ENCODE measurements around the gene ADAMTS4.

DNA sequence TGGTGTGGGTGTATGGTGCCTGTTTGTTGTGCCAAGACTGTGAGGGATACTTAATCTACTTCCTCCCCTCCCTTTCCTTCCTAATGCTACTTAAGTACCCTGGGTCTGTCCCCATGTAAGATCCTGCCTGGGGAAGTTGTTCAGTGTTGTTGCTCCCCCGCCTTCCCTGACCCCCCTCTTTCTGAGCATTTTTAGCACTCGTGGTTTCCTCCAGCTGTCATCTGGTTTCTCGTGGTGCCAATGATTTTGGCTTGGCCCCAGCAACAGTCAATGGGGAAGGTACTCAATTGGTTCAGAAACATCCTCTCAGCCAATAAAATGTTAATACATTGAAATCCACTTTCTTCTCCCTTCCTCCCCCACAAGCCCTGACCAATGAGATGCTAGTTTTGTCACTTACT is 13.6 kb downstream of the ADAMTS4 start:
- TF ChIP-seq, protein P1, sequence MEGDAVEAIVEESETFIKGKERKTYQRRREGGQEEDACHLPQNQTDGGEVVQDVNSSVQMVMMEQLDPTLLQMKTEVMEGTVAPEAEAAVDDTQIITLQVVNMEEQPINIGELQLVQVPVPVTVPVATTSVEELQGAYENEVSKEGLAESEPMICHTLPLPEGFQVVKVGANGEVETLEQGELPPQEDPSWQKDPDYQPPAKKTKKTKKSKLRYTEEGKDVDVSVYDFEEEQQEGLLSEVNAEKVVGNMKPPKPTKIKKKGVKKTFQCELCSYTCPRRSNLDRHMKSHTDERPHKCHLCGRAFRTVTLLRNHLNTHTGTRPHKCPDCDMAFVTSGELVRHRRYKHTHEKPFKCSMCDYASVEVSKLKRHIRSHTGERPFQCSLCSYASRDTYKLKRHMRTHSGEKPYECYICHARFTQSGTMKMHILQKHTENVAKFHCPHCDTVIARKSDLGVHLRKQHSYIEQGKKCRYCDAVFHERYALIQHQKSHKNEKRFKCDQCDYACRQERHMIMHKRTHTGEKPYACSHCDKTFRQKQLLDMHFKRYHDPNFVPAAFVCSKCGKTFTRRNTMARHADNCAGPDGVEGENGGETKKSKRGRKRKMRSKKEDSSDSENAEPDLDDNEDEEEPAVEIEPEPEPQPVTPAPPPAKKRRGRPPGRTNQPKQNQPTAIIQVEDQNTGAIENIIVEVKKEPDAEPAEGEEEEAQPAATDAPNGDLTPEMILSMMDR (conservative IDR thresholded peaks at IDR 0.05; ENCODE audit: low read depth, low read length): no peak
- TF ChIP-seq FOS (IDR thresholded peaks at IDR 0.05; ENCODE audit: low read depth, low read length) (no peak), MXI1 (IDR thresholded peaks at IDR 0.05; ENCODE audit: borderline replicate concordance, low read depth, low read length) (no peak), POLR2A (IDR thresholded peaks at IDR 0.05; ENCODE audit: low read depth, low read length) (no peak), SMC3 (IDR thresholded peaks at IDR 0.05; ENCODE audit: low read depth, low read length) (no peak), CEBPB (IDR thresholded peaks at IDR 0.05; ENCODE audit: low read depth, low read length) (no peak), RAD21 (IDR thresholded peaks at IDR 0.05; ENCODE audit: low read length) (no peak), RCOR1 (IDR thresholded peaks at IDR 0.05; ENCODE audit: insufficient replicate concordance, low read length) (no peak), RFX5 (IDR thresholded peaks at IDR 0.05; ENCODE audit: low read depth, low read length) (peak; percentile 35; the same call in 1 of the 2 replicates)
- TF ChIP-seq, protein P2, sequence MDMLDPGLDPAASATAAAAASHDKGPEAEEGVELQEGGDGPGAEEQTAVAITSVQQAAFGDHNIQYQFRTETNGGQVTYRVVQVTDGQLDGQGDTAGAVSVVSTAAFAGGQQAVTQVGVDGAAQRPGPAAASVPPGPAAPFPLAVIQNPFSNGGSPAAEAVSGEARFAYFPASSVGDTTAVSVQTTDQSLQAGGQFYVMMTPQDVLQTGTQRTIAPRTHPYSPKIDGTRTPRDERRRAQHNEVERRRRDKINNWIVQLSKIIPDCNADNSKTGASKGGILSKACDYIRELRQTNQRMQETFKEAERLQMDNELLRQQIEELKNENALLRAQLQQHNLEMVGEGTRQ (IDR thresholded peaks at IDR 0.05; ENCODE audit: low read depth, low read length): no peak

All from IMR-90 (cell line).